ENCODE measurements around the gene ITIH2.

DNA sequence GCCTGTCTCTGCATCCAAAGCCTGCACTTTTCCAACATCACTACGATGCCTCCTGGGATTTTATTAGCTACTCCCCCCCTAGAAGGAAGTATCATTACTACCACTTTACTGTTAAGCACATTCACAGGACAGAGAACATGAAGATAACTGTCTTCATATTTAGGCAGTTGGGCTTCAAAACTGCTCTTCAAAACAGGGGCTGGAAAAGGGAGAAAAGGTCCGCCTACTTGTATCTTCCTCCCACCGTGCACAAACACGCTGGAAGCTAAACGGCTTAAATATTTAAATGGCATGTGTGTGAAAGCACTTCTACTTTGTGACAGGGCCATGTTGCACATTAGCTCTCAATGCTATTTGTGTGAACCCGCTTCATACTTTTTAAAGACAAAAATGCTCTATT is 37.3 kb upstream of the ITIH2 start:
- TF ChIP-seq, protein P1, sequence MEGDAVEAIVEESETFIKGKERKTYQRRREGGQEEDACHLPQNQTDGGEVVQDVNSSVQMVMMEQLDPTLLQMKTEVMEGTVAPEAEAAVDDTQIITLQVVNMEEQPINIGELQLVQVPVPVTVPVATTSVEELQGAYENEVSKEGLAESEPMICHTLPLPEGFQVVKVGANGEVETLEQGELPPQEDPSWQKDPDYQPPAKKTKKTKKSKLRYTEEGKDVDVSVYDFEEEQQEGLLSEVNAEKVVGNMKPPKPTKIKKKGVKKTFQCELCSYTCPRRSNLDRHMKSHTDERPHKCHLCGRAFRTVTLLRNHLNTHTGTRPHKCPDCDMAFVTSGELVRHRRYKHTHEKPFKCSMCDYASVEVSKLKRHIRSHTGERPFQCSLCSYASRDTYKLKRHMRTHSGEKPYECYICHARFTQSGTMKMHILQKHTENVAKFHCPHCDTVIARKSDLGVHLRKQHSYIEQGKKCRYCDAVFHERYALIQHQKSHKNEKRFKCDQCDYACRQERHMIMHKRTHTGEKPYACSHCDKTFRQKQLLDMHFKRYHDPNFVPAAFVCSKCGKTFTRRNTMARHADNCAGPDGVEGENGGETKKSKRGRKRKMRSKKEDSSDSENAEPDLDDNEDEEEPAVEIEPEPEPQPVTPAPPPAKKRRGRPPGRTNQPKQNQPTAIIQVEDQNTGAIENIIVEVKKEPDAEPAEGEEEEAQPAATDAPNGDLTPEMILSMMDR (IDR thresholded peaks at IDR 0.05): no peak
- TF ChIP-seq EP300 (IDR thresholded peaks at IDR 0.05; ENCODE audit: low read depth) (no peak), POLR2A (IDR thresholded peaks at IDR 0.05) (no peak)
